Activated T-cell treated with anti-CD3 and anti-CD28 coated beads, Interleukin-2, amount 50 U/mL, for 72 hours (primary cell): ENCODE results near the gene KRT1. TPM values are rescaled to one million over a fixed set of nuclear protein-coding genes. Genes with fewer than 3 reads are reported as not detected.

Experiments used
- ATAC-seq, 2 donors: fragments of 150-1000 bp; cut with Tn5 transposase; replicated peaks in 1 of 2; 2 replicates each; pipeline ENCODE4 v1.10.0; 2021; ENCODE audit warnings: moderate library complexity in 2 of 2, mild to moderate bottlenecking in 1 of 2
- DNase-seq, 2 donors: peaks; one replicate each; pipeline ENCODE4 v3.0.0; 2021 to 2022; ENCODE audit warnings: mixed read lengths in 1 of 2
- H3K27ac Mint-ChIP-seq: one replicate; pipeline ENCODE4 v1.8.0; 2022; ENCODE audit warnings: mild to moderate bottlenecking, moderate library complexity, mixed read lengths
- H3K27me3 Mint-ChIP-seq: one replicate; pipeline ENCODE4 v1.8.0; 2022; ENCODE audit warnings: low read depth, mixed read lengths
- H3K36me3 Mint-ChIP-seq, 2 donors: one replicate each; pipeline ENCODE4 v1.8.0; 2022; ENCODE audit warnings: mixed read lengths in 2 of 2, mild to moderate bottlenecking in 1 of 2; ENCODE audit not compliant: insufficient read depth in 2 of 2
- H3K4me1 Mint-ChIP-seq: one replicate; pipeline ENCODE4 v1.8.0; 2022; ENCODE audit warnings: low read depth, mixed read lengths
- H3K4me3 Mint-ChIP-seq, 2 donors: one replicate each; pipeline ENCODE4 v1.8.0; 2022; ENCODE audit warnings: mild to moderate bottlenecking in 2 of 2, mixed read lengths in 2 of 2, moderate library complexity in 2 of 2
- H3K9me3 Mint-ChIP-seq, 2 donors: one replicate each; pipeline ENCODE4 v1.8.0; 2022; ENCODE audit warnings: mixed read lengths in 2 of 2
- total RNA-seq, 2 donors: library from RNA; stranded (reverse); gene quantifications; one replicate each; pipeline ENCODE4 v1.2.3, GENCODE V29; 2022

The KRT1 gene
- total RNA-seq, 2 donors from 2014 or later: not detected

- H3K4me1 Mint-ChIP-seq: peaks cover 29% of the 10 kb centered on the region
- no peak overlapping the region for H3K27ac Mint-ChIP-seq
- H3K4me3 Mint-ChIP-seq: no peak overlapping the region
- peaks cover 11% of the 10 kb centered on the region for H3K27me3 Mint-ChIP-seq
- no peaks in the 10 kb centered on the region for H3K9me3 Mint-ChIP-seq
- ATAC-seq (no peak), DNase-seq (no peak)
- H3K36me3 Mint-ChIP-seq: no peaks in the 10 kb centered on the region
Measured at GRCh38 chr12:52694151-52694550, 13.9 kb upstream of the KRT1 start.

GRCh38 chr12:52693261-52693660 lies 13.1 kb upstream of the KRT1 start:
- H3K36me3 Mint-ChIP-seq: no peaks in the 10 kb centered on the region
- no peak overlapping the region for H3K4me3 Mint-ChIP-seq
- H3K27ac Mint-ChIP-seq: no peak overlapping the region
- H3K4me1 Mint-ChIP-seq: peaks cover 29% of the 10 kb centered on the region
- DNase-seq (no peak), ATAC-seq (no peak)
- peaks cover 11% of the 10 kb centered on the region for H3K27me3 Mint-ChIP-seq
- H3K9me3 Mint-ChIP-seq: no peaks in the 10 kb centered on the region

- H3K9me3 Mint-ChIP-seq: no peaks in the 10 kb centered on the region
- DNase-seq: no peak
- ATAC-seq: no peak
- H3K4me3 Mint-ChIP-seq: peak overlapping the region in 1 of 2 donors; percentile 29
- H3K36me3 Mint-ChIP-seq: no peaks in the 10 kb centered on the region
- peaks cover 11% of the 10 kb centered on the region for H3K27me3 Mint-ChIP-seq
- H3K4me1 Mint-ChIP-seq: peaks cover 34% of the 10 kb centered on the region
- H3K27ac Mint-ChIP-seq: no peak overlapping the region
Measured at GRCh38 chr12:52692254-52692653, 12.0 kb upstream of the KRT1 start.

GRCh38 chr12:52691841-52692150 lies 11.6 kb upstream of the KRT1 start:
- no peaks in the 10 kb centered on the region for H3K9me3 Mint-ChIP-seq
- H3K4me3 Mint-ChIP-seq: peak overlapping the region; percentile 79
- peaks cover 34% of the 10 kb centered on the region for H3K4me1 Mint-ChIP-seq
- H3K36me3 Mint-ChIP-seq: no peaks in the 10 kb centered on the region
- no peak for ATAC-seq
- H3K27ac Mint-ChIP-seq: no peak overlapping the region
- H3K27me3 Mint-ChIP-seq: peaks cover 11% of the 10 kb centered on the region
- no peak for DNase-seq

- peak; percentile 56 to 69 for DNase-seq
- Mint-ChIP-seq H3K27me3 (peaks cover 11% of the 10 kb centered on the region), H3K9me3 (no peaks in the 10 kb centered on the region), H3K4me1 (peaks cover 34% of the 10 kb centered on the region), H3K4me3 (peak overlapping the region; percentile 79), H3K36me3 (no peaks in the 10 kb centered on the region), H3K27ac (no peak overlapping the region)
- ATAC-seq: peak; percentile 77 to 80
Measured at GRCh38 chr12:52691076-52691840, 11.1 kb upstream of the KRT1 start.

GRCh38 chr12:52690351-52691075 lies 10.3 kb upstream of the KRT1 start:
- peak overlapping the region; percentile 79 for H3K4me3 Mint-ChIP-seq
- no peak overlapping the region for H3K27ac Mint-ChIP-seq
- H3K9me3 Mint-ChIP-seq: no peaks in the 10 kb centered on the region
- H3K36me3 Mint-ChIP-seq: no peaks in the 10 kb centered on the region
- ATAC-seq (no peak), DNase-seq (no peak)
- peaks cover 34% of the 10 kb centered on the region for H3K4me1 Mint-ChIP-seq
- peaks cover 11% of the 10 kb centered on the region for H3K27me3 Mint-ChIP-seq

- no peak overlapping the region for H3K27ac Mint-ChIP-seq
- H3K9me3 Mint-ChIP-seq: no peaks in the 10 kb centered on the region
- peaks cover 34% of the 10 kb centered on the region for H3K4me1 Mint-ChIP-seq
- no peaks in the 10 kb centered on the region for H3K36me3 Mint-ChIP-seq
- H3K27me3 Mint-ChIP-seq: peaks cover 11% of the 10 kb centered on the region
- no peak overlapping the region for H3K4me3 Mint-ChIP-seq
- ATAC-seq: no peak
- DNase-seq: no peak
Measured at GRCh38 chr12:52689936-52690335, 9.7 kb upstream of the KRT1 start.

- Mint-ChIP-seq H3K27me3 (peaks cover 11% of the 10 kb centered on the region), H3K4me1 (peaks cover 34% of the 10 kb centered on the region), H3K4me3 (no peak overlapping the region), H3K27ac (no peak overlapping the region), H3K36me3 (no peaks in the 10 kb centered on the region), H3K9me3 (no peaks in the 10 kb centered on the region)
- DNase-seq (no peak), ATAC-seq (no peak)
Measured at GRCh38 chr12:52689239-52689638, 9.0 kb upstream of the KRT1 start.

- no peaks in the 10 kb centered on the region for H3K9me3 Mint-ChIP-seq
- peaks cover 11% of the 10 kb centered on the region for H3K27me3 Mint-ChIP-seq
- no peak for ATAC-seq
- no peak overlapping the region for H3K4me3 Mint-ChIP-seq
- peaks cover 34% of the 10 kb centered on the region for H3K4me1 Mint-ChIP-seq
- no peak overlapping the region for H3K27ac Mint-ChIP-seq
- no peaks in the 10 kb centered on the region for H3K36me3 Mint-ChIP-seq
- DNase-seq: no peak
Measured at GRCh38 chr12:52688481-52688880, 8.3 kb upstream of the KRT1 start.

- no peak overlapping the region for H3K4me3 Mint-ChIP-seq
- DNase-seq: no peak
- no peak for ATAC-seq
- H3K4me1 Mint-ChIP-seq: peaks cover 29% of the 10 kb centered on the region
- H3K27me3 Mint-ChIP-seq: peaks cover 5% of the 10 kb centered on the region
- no peaks in the 10 kb centered on the region for H3K9me3 Mint-ChIP-seq
- H3K27ac Mint-ChIP-seq: no peak overlapping the region
- H3K36me3 Mint-ChIP-seq: no peaks in the 10 kb centered on the region
Measured at GRCh38 chr12:52687497-52688385, 7.5 kb upstream of the KRT1 start.

- H3K27me3 Mint-ChIP-seq: no peaks in the 10 kb centered on the region
- H3K9me3 Mint-ChIP-seq: no peaks in the 10 kb centered on the region
- DNase-seq (no peak), ATAC-seq (no peak)
- H3K4me3 Mint-ChIP-seq: no peak overlapping the region
- H3K36me3 Mint-ChIP-seq: no peaks in the 10 kb centered on the region
- peaks cover 27% of the 10 kb centered on the region for H3K4me1 Mint-ChIP-seq
- no peak overlapping the region for H3K27ac Mint-ChIP-seq
Measured at GRCh38 chr12:52686756-52687487, 6.7 kb upstream of the KRT1 start.

- ATAC-seq: no peak
- DNase-seq: no peak
- no peak overlapping the region for H3K4me3 Mint-ChIP-seq
- no peaks in the 10 kb centered on the region for H3K36me3 Mint-ChIP-seq
- no peaks in the 10 kb centered on the region for H3K9me3 Mint-ChIP-seq
- H3K27ac Mint-ChIP-seq: no peak overlapping the region
- H3K27me3 Mint-ChIP-seq: no peaks in the 10 kb centered on the region
- peaks cover 26% of the 10 kb centered on the region for H3K4me1 Mint-ChIP-seq
Measured at GRCh38 chr12:52686063-52686462, 5.9 kb upstream of the KRT1 start.
